Cardiac fibroblast (primary cell): ENCODE results near the gene PRAME.

Source experiments
- DNase-seq, 2 donors: peaks; one replicate each; pipeline versions ENCODE4 v3.0.0 to v3.0.0-alpha.2; 2010; ENCODE audit warnings: low read depth in 2 of 2
- H3K4me3 ChIP-seq, 2 donors: replicated peaks in 1 of 2; 1 replicate in 1 of 2; 2 replicates in 1 of 2; pipeline ENCODE4 v1.5.1; 2011; ENCODE audit warnings: low read depth in 2 of 2, low read length in 2 of 2, mild to moderate bottlenecking in 2 of 2, moderate library complexity in 1 of 2
- TF ChIP-seq, protein P1 (sequence below): IDR thresholded peaks from one replicate; pipeline ENCODE4 v1.5.1; 2011; ENCODE audit warnings: low read depth, mild to moderate bottlenecking, low read length, inconsistent platforms

PRAME gene

DNA sequence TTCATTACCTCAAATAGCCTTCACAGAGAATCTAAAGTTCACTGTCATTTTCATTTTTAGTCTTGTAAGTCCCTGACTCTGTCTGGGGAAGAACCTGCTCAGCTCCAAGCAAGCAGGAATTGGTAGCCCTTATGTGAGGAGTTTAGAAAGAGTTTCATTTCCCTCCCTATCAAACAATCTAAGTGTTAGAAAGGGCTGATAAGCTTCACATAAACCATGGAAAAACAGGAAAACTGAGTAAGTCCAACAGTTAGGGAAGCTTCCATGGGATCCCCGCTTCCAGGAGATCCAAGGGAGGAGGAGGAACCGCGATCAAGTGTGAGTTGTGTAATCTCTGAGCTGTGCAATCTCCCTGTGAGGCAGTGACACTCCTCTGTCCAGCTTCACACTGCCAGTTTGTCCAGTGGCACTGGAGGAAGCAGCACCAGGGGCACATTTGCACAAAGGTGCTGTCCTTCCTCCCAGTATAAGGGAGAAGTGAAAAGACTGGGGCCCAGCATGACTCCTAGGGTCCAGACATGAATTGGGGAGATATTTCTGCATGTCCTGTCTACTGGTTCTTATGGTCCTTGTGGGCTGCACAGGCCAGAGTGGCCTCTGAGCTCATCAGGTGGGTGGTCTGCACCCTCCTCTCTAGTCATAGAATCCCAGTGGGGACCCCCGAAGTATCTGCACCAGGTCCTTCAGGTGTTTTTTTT, 4.3 kb downstream of the PRAME start:
- DNase-seq: no peak
- TF ChIP-seq, protein P1, sequence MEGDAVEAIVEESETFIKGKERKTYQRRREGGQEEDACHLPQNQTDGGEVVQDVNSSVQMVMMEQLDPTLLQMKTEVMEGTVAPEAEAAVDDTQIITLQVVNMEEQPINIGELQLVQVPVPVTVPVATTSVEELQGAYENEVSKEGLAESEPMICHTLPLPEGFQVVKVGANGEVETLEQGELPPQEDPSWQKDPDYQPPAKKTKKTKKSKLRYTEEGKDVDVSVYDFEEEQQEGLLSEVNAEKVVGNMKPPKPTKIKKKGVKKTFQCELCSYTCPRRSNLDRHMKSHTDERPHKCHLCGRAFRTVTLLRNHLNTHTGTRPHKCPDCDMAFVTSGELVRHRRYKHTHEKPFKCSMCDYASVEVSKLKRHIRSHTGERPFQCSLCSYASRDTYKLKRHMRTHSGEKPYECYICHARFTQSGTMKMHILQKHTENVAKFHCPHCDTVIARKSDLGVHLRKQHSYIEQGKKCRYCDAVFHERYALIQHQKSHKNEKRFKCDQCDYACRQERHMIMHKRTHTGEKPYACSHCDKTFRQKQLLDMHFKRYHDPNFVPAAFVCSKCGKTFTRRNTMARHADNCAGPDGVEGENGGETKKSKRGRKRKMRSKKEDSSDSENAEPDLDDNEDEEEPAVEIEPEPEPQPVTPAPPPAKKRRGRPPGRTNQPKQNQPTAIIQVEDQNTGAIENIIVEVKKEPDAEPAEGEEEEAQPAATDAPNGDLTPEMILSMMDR: no peak
- H3K4me3 ChIP-seq: no peak overlapping the region

DNA sequence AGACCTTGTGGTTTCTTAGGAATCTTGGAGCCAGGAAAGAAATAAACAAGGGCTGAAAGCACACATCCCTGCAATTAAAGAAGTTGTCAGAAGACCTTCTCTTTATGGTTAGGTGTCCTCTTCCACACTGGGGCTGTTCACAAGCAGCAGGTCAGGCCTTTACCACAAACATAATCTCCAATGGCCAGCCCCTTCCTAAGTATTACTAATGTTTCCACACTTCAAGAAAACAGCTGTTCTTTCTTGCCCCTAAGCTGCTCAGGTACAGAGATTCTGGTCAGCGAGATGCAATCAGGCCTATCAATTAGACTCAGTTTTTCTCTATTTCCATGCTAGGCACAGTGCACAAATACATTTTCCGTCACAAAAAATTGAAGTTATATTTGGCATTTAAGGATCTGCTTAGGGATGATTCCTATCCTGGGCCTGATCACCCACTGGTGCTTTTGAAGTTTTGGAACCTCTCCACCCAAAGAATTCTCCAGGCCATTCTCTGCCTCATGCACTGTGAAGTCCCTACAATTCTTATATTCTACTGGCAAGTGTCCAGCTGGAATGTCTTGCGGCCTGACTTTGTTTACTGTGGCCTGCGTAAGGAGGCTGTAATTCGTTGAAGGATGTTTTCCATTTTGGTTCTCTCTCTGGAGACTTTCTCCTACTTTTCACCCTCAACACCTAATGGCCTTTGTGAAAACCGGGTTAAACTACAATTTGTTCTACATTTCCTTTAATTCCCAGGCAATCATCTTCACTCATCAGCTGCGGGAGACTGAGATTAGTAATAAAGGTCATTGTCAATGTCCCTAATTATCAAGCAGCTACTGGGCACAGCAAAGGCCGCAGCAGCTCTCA, 5.1 kb downstream of the PRAME start:
- DNase-seq: no peak
- TF ChIP-seq, protein P1: no peak
- H3K4me3 ChIP-seq: no peak overlapping the region

DNA sequence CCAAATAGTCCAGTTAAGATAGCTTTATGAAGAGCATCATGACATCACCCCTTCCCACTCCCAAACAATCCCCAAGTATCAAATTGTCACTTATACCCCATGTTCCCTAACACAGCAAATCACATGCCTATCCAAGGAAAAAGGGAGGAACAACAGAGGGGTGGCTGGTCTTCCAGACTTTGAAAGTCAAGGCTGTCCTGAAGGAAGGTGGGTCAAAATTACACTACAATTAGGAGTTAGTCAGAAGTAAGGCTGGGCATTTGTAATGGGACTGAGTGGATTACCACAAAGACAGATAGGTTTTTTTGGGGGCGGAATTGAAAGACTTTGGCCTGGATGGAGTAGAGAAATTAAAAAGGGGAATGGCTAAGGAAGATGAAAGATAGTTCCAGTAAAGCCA, 5.9 kb downstream of the PRAME start:
- DNase-seq: no peak
- H3K4me3 ChIP-seq: no peak overlapping the region
- TF ChIP-seq, protein P1: no peak

DNA sequence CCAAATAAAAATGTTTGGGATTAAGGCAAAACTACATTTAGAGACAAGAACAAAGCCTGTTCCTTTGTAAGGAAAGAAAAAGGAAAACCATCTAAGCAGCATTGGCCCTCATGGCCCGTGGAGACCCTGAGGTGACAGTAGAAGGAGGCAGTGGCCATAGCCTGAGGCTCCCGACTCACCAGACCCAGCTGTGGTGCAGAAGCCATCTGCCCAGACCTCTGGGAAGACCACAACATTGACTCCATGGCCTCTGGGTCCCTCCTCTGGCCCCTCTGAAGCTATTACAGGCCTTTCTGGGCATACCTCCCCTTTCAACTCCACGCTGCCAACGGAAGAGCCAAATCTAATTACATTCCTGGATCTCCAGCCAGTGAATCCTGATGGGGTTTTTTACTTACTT, 6.4 kb downstream of the PRAME start:
- TF ChIP-seq, protein P1: no peak
- no peak overlapping the region for H3K4me3 ChIP-seq
- peak in 1 of 2 donors; percentile 12 for DNase-seq

DNA sequence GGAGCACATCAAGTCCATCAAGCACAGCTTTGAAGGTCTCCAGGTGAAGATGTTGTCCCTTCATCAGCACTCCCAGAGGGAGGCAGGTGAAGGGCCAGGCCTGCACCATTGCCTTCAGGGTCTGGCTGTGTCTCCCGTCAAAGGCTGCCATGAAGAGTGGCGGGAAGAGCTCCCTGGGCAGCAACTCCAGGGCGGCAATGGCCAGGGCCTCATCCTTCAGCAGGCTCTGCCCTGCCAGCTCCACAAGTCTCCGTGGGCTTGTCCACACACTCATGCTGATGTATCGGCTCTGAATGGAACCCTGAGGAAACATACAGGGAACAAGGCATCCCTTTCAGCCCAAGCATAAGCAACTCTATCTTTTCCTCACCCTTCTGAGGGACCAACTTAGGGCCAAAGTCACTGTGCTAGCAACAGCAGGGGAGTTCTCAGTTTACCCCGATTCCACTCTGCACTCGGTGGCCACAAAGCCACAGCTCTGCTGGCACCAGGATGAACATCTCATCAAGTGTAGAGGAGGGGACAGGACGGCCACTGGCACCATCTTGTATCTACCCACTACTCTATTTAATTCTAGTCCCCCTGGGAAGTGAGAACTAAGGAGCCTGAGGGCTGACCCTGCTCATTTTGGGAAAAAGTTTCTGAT, 8.2 kb downstream of the PRAME start:
- TF ChIP-seq, protein P1: no peak
- no peak for DNase-seq

DNA sequence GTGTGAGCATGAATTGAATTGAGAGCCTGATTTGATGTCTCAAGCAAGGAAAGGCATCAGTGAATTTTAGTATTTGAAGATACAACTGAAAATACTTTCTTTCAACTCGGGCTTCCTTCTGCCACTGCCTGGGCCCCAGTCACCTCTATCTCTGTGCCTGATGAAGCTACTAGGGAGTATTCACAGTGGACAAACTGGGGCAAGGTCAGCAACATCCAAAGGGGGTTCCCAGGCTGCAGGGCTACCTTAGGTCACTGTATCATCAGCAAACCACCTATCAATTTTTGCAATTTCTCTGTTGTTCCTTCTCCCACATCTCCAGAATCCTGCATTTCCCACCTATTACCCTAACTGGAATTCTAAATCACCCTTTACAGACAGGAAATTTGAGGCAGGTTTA, 10.2 kb downstream of the PRAME start:
- DNase-seq: no peak
- TF ChIP-seq, protein P1: no peak
- H3K4me3 ChIP-seq: no peak overlapping the region

More for the DNA sequence above, 8.2 kb downstream of the PRAME start:
- no peak overlapping the region for H3K4me3 ChIP-seq
